ENCODE results near the gene DAPK2. TPM values are rescaled to one million over a fixed set of nuclear protein-coding genes. Genes with fewer than 3 reads are reported as not detected.

DAPK2 gene
- total and polyA plus RNA-seq, 2 of the 13 experiments (the other 11 are each of a cell fraction or from before 2014, with no cell fraction given) = 0.33 to 0.63 TPM

- TF ChIP-seq DNMT3B (CRISPR knock-in tag; conservative IDR thresholded peaks at IDR 0.05) = no peak
- TF ChIP-seq PATZ1 (CRISPR knock-in tag; IDR thresholded peaks at IDR 0.05) = peak; percentile 83
- TF ChIP-seq PCBP2 (optimal IDR thresholded peaks at IDR 0.05; ENCODE audit: low read depth, low read length, poor library complexity, severe bottlenecking) = no peak
- no peak for TF ChIP-seq AFF4 (CRISPR knock-in tag; IDR thresholded peaks at IDR 0.05)
- no peak for TF ChIP-seq ZNF407 (CRISPR knock-in tag; IDR thresholded peaks at IDR 0.05; ENCODE audit: not compliant biosample characterization)
- 0 out of 2 replicates have a peak, but pooled peaks have one; percentile 21 for TF ChIP-seq ZNF644 (CRISPR knock-in tag; IDR thresholded peaks at IDR 0.05; ENCODE audit: low read depth)
- no peak for TF ChIP-seq ZBTB39 (CRISPR knock-in tag; IDR thresholded peaks at IDR 0.05)
- TF ChIP-seq ZNF547 (CRISPR knock-in tag; IDR thresholded peaks at IDR 0.05) = peak; percentile 63; the same call in 1 of the 2 replicates
- TF ChIP-seq YY1 (IDR thresholded peaks at IDR 0.05; ENCODE audit: insufficient read depth, insufficient replicate concordance, low read depth, low read length) = no peak
Observed at GRCh38 chr15:64070965-64071851, 24.9 kb upstream of the DAPK2 start (continued).

Data from HepG2 (cell line).